Measurements from ENCODE around the gene ANK2.

DNA sequence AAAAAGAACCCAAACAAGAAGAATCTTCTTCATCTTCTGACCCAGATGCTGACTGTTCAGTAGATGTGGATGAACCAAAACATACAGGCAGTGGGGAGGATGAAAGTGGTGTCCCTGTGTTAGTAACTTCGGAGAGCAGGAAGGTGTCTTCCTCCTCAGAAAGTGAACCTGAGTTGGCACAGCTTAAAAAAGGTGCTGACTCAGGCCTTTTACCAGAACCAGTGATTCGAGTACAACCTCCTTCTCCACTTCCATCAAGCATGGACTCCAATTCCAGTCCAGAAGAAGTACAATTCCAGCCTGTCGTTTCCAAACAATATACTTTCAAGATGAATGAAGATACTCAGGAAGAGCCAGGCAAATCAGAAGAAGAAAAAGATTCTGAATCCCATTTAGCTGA is 307.0 kb downstream of the ANK2 start:
- TF ChIP-seq, protein P1, sequence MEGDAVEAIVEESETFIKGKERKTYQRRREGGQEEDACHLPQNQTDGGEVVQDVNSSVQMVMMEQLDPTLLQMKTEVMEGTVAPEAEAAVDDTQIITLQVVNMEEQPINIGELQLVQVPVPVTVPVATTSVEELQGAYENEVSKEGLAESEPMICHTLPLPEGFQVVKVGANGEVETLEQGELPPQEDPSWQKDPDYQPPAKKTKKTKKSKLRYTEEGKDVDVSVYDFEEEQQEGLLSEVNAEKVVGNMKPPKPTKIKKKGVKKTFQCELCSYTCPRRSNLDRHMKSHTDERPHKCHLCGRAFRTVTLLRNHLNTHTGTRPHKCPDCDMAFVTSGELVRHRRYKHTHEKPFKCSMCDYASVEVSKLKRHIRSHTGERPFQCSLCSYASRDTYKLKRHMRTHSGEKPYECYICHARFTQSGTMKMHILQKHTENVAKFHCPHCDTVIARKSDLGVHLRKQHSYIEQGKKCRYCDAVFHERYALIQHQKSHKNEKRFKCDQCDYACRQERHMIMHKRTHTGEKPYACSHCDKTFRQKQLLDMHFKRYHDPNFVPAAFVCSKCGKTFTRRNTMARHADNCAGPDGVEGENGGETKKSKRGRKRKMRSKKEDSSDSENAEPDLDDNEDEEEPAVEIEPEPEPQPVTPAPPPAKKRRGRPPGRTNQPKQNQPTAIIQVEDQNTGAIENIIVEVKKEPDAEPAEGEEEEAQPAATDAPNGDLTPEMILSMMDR (IDR thresholded peaks at IDR 0.05; ENCODE audit: insufficient read depth, low read length), result no peak
- TF ChIP-seq POLR2AphosphoS5 (IDR thresholded peaks at IDR 0.05; ENCODE audit: low read depth), result no peak
